Caco-2 (cell line): Measurements from ENCODE around the gene MMP17. TPM values are rescaled to one million over a fixed set of nuclear protein-coding genes. Genes with fewer than 3 reads are reported as not detected.

Experiments
- BruUV-seq: library from RNA; stranded (reverse); fragments of 400-500 nt; replicated peaks from 2 replicates; lab custom pipeline; 2021; lab: Mats Ljungman, UMichigan
- CTCF ChIA-PET: fragments of 300-600 bp; sonication (Branson Sonifier 250); formaldehyde crosslinking; loops from one replicate; lab custom pipeline; 2022; ENCODE audit warnings: antibody characterized with exemption; lab: Charles Lee
- POLR2A ChIA-PET: fragments of 300-600 bp; sonication (Branson Sonifier 250); formaldehyde crosslinking; loops from one replicate; lab custom pipeline; 2022; ENCODE audit warnings: antibody characterized with exemption; lab: Charles Lee
- DNase-seq, 2 experiments: peaks; one replicate each; pipeline versions ENCODE4 v3.0.0 to v3.0.0-alpha.2; 2020 to 2022
- H3K27me3 ChIP-seq: replicated peaks from 2 replicates; pipeline ENCODE4 v1.6.0; 2011; ENCODE audit warnings: low read length; ENCODE audit not compliant: control insufficient read depth, insufficient read depth
- H3K36me3 ChIP-seq: 2 replicates; pipeline ENCODE4 v1.5.1; 2011; ENCODE audit warnings: low read length; ENCODE audit not compliant: control insufficient read depth, insufficient read depth
- H3K4me1 ChIP-seq: fragments of 250-450 bp; sonication (Bioruptor Pico); 2 replicates; pipeline ENCODE4 v1.5.1; 2020; ENCODE audit warnings: mild to moderate bottlenecking
- H3K4me3 ChIP-seq: 2 replicates; pipeline ENCODE4 v1.5.1; 2011; ENCODE audit warnings: low read depth, mild to moderate bottlenecking, control low read depth, low read length
- H3K9me3 ChIP-seq: fragments of 250-450 bp; sonication (Bioruptor Pico); 2 replicates; pipeline ENCODE4 v1.5.1; 2020; ENCODE audit warnings: mild to moderate bottlenecking, moderate library complexity
- H3K27ac Mint-ChIP-seq: one replicate; pipeline ENCODE4 v1.8.0; 2022; ENCODE audit warnings: mixed read lengths; ENCODE audit not compliant: unreplicated experiment
- H3K27me3 Mint-ChIP-seq: one replicate; pipeline ENCODE4 v1.8.0; 2022; ENCODE audit warnings: mixed read lengths; ENCODE audit not compliant: insufficient read depth, unreplicated experiment
- H3K36me3 Mint-ChIP-seq: one replicate; pipeline ENCODE4 v1.8.0; 2022; ENCODE audit warnings: mild to moderate bottlenecking, mixed read lengths; ENCODE audit not compliant: insufficient read depth, unreplicated experiment
- H3K4me1 Mint-ChIP-seq: one replicate; pipeline ENCODE4 v1.8.0; 2022; ENCODE audit warnings: low read depth, mixed read lengths; ENCODE audit not compliant: unreplicated experiment
- H3K4me3 Mint-ChIP-seq: one replicate; pipeline ENCODE4 v1.8.0; 2022; ENCODE audit warnings: mild to moderate bottlenecking, moderate library complexity, mixed read lengths; ENCODE audit not compliant: unreplicated experiment
- H3K9me3 Mint-ChIP-seq: one replicate; pipeline ENCODE4 v1.8.0; 2022; ENCODE audit warnings: mixed read lengths; ENCODE audit not compliant: unreplicated experiment
- CTCF ChIP-seq, 2 experiments: fragments of 200-600 bp in 1 of 2; IDR thresholded peaks; 1 replicate in 1 of 2; 2 replicates in 1 of 2; pipeline versions ENCODE4 v1.5.1 to v1.8.0; 2011 to 2022; ENCODE audit warnings: antibody characterized with exemption in 1 of 2, control low read depth in 1 of 2, inconsistent platforms in 1 of 2, low read depth in 1 of 2, low read length in 1 of 2, mild to moderate bottlenecking in 1 of 2, moderate library complexity in 1 of 2; ENCODE audit not compliant: insufficient read depth in 1 of 2, severe bottlenecking in 1 of 2, unreplicated experiment in 1 of 2
- intact Hi-C: fragments of 100-400 bp; cut with micrococcal nuclease; formaldehyde crosslinking; loops from one replicate; pipeline ENCODE4 v1.10.0; 2022; ENCODE audit not compliant: unreplicated experiment
- total RNA-seq: library from RNA; stranded (reverse); gene quantifications from 2 replicates; pipeline ENCODE4 v1.2.3, GENCODE V29; 2022

MMP17 gene
- total RNA-seq, 1 experiment from 2014 or later: 4.6 TPM

DNA sequence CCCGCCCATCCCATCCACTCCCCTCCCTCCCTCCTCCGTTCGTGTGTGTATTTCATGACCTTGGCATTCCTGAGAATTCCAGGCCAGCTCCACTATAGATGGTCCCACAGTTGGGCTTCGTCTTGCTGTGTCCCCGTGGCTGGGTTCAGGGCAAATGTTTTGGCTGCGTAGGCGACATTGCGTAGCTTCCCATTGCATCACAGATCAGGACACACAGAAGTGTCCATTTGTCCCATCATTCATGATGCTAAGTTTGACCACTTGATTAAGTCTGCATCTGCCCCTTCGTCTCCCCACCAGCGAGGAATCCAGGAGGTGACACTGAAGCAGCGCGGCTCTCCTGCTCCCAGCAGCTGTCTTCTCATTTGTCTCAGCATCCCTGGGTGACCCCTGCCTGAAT, 38.6 kb upstream of the MMP17 start:
- no peak overlapping the region for H3K4me3 ChIP-seq
- H3K36me3 ChIP-seq: no peaks in the 10 kb centered on the region
- peaks cover 48% of the 10 kb centered on the region for H3K36me3 Mint-ChIP-seq
- H3K27me3 ChIP-seq: no peaks in the 10 kb centered on the region
- H3K4me1 Mint-ChIP-seq: no peaks in the 10 kb centered on the region
- no peaks in the 10 kb centered on the region for H3K27me3 Mint-ChIP-seq
- no peak overlapping the region for H3K27ac Mint-ChIP-seq
- intact Hi-C loops: no loop called here
- TF ChIP-seq CTCF (IDR thresholded peaks at IDR 0.05; ENCODE audit: insufficient read depth in 1 of 2, low read depth in 1 of 2, low read length in 1 of 2, severe bottlenecking in 1 of 2, unreplicated experiment in 1 of 2): no peak
- H3K9me3 ChIP-seq: no peaks in the 10 kb centered on the region
- POLR2A ChIA-PET: no interaction called here
- DNase-seq: no peak
- H3K9me3 Mint-ChIP-seq: no peaks in the 10 kb centered on the region
- CTCF ChIA-PET: no interaction called here
- no peaks in the 10 kb centered on the region for H3K4me1 ChIP-seq
- H3K4me3 Mint-ChIP-seq: no peak overlapping the region
- BruUV-seq: no TSS peak

- ChIA-PET CTCF (no interaction called here), POLR2A (no interaction called here)
- H3K4me1 ChIP-seq: peaks cover 15% of the 10 kb centered on the region
- peaks cover 43% of the 10 kb centered on the region for H3K36me3 Mint-ChIP-seq
- peaks cover 7% of the 10 kb centered on the region for H3K4me1 Mint-ChIP-seq
- H3K27me3 ChIP-seq: no peaks in the 10 kb centered on the region
- intact Hi-C loops: no loop called here
- no peak for TF ChIP-seq CTCF (IDR thresholded peaks at IDR 0.05; ENCODE audit: insufficient read depth in 1 of 2, low read depth in 1 of 2, low read length in 1 of 2, severe bottlenecking in 1 of 2, unreplicated experiment in 1 of 2)
- no peaks in the 10 kb centered on the region for H3K9me3 Mint-ChIP-seq
- H3K27ac Mint-ChIP-seq: no peak overlapping the region
- no peaks in the 10 kb centered on the region for H3K9me3 ChIP-seq
- no TSS peak for BruUV-seq
- H3K4me3 Mint-ChIP-seq: no peak overlapping the region
- peaks cover 2% of the 10 kb centered on the region; the same call in 1 of the 2 replicates for H3K36me3 ChIP-seq
- H3K27me3 Mint-ChIP-seq: no peaks in the 10 kb centered on the region
- no peak overlapping the region for H3K4me3 ChIP-seq
- DNase-seq: no peak
Observed at GRCh38 chr12:131793243-131794022, 34.8 kb upstream of the MMP17 start.

GRCh38 chr12:131794061-131794460, 34.1 kb upstream of the MMP17 start:
- TF ChIP-seq CTCF (IDR thresholded peaks at IDR 0.05; ENCODE audit: insufficient read depth in 1 of 2, low read depth in 1 of 2, low read length in 1 of 2, severe bottlenecking in 1 of 2, unreplicated experiment in 1 of 2): no peak
- Mint-ChIP-seq H3K4me3 (no peak overlapping the region), H3K36me3 (peaks cover 43% of the 10 kb centered on the region), H3K9me3 (no peaks in the 10 kb centered on the region), H3K4me1 (peaks cover 7% of the 10 kb centered on the region), H3K27me3 (no peaks in the 10 kb centered on the region), H3K27ac (no peak overlapping the region)
- Histone ChIP-seq H3K9me3 (no peaks in the 10 kb centered on the region), H3K36me3 (peaks cover 2% of the 10 kb centered on the region; the same call in 1 of the 2 replicates), H3K27me3 (no peaks in the 10 kb centered on the region), H3K4me1 (peaks cover 15% of the 10 kb centered on the region), H3K4me3 (no peak overlapping the region)
- DNase-seq: no peak
- CTCF ChIA-PET: interaction anchor here (2.9 kb wide), 1 partner anchor 37 kb away, joined by 11 read pairs; no protein-coding TSS in a partner anchor
- intact Hi-C loops: no loop called here
- no TSS peak for BruUV-seq
- POLR2A ChIA-PET: no interaction called here
